Measurements from ENCODE around the gene FAM174C. TPM values are rescaled to one million over a fixed set of nuclear protein-coding genes. Genes with fewer than 3 reads are reported as not detected.

FAM174C gene
- total RNA-seq, 1 experiment from 2014 or later, result 77.1 TPM

GRCh38 chr19:1239420-1239795, 35.9 kb upstream of the FAM174C start:
- DNase-seq (ENCODE audit: low read depth, low spot score) (no peak), ATAC-seq (no peak)
- H3K36me3 ChIP-seq (ENCODE audit: control insufficient read depth in 1 of 2, insufficient read depth in 2 of 2, low read length in 2 of 2), result peaks cover 3 to 17% of the 10 kb centered on the region in 2 experiments; a peak in 2 of 4 replicates
- peak overlapping the region; percentile 98 for H3K4me2 ChIP-seq (ENCODE audit: low read length)
- peaks cover 39 to 59% of the 10 kb centered on the region in 2 experiments for H3K4me1 ChIP-seq (ENCODE audit: control insufficient read depth in 1 of 2, insufficient read depth in 2 of 2, low read length in 2 of 2)
- RAD21 ChIA-PET (ENCODE audit: low non-redundant PET in 1 of 2, low total read pairs in 2 of 2, uncharacterized antibody in 2 of 2, unreplicated experiment in 2 of 2), result no interaction called here
- H3K4me3 ChIP-seq (replicated peaks in 1 of 2; ENCODE audit: low read depth in 1 of 2, low read length in 2 of 2), result peak overlapping the region; percentile 63 to 89
- POLR2A ChIA-PET, result interaction anchor here (1.4 to 1.8 kb wide), 2 partner anchors 30 to 126 kb away, joined by 3 to 9 read pairs; partner anchors contain the start of gene CIRBP
- peaks cover 49% of the 10 kb centered on the region for H3K79me2 ChIP-seq (ENCODE audit: insufficient read depth, low read length)
- peaks cover 8% of the 10 kb centered on the region; the same call in 1 of the 2 replicates for H4K20me1 ChIP-seq (ENCODE audit: insufficient read depth)
- H3K9me3 ChIP-seq (ENCODE audit: control insufficient read depth in 1 of 2, insufficient read depth in 1 of 2, low read depth in 1 of 2, low read length in 2 of 2), result no peaks in the 10 kb centered on the region
- CTCF ChIA-PET, result interaction anchor here (1.1 kb wide), 1 partner anchor 126 kb away, joined by 3 read pairs; no protein-coding TSS in a partner anchor
- BruUV-seq (replicated peaks), result no TSS peak
- H3K9me2 ChIP-seq (ENCODE audit: insufficient read depth), result no peaks in the 10 kb centered on the region
- intact Hi-C loops (cut with micrococcal nuclease), result no loop called here
- peak overlapping the region; percentile 99 for H3K9ac ChIP-seq (ENCODE audit: low read length)
- no peak overlapping the region for H2AFZ ChIP-seq (ENCODE audit: low read depth, low read length, poor library complexity, severe bottlenecking)
- peak overlapping the region; percentile 94 for H3K27ac ChIP-seq (ENCODE audit: low read depth, low read length)
- no peak for TF ChIP-seq MAX (IDR thresholded peaks at IDR 0.05)
- no peak for TF ChIP-seq EZH2phosphoT487 (IDR thresholded peaks at IDR 0.05; ENCODE audit: borderline replicate concordance)
- no peak for TF ChIP-seq EZH2 (IDR thresholded peaks at IDR 0.05)
- no peak for TF ChIP-seq EGR1 (IDR thresholded peaks at IDR 0.05; ENCODE audit: low read depth)
- TF ChIP-seq, protein P1, sequence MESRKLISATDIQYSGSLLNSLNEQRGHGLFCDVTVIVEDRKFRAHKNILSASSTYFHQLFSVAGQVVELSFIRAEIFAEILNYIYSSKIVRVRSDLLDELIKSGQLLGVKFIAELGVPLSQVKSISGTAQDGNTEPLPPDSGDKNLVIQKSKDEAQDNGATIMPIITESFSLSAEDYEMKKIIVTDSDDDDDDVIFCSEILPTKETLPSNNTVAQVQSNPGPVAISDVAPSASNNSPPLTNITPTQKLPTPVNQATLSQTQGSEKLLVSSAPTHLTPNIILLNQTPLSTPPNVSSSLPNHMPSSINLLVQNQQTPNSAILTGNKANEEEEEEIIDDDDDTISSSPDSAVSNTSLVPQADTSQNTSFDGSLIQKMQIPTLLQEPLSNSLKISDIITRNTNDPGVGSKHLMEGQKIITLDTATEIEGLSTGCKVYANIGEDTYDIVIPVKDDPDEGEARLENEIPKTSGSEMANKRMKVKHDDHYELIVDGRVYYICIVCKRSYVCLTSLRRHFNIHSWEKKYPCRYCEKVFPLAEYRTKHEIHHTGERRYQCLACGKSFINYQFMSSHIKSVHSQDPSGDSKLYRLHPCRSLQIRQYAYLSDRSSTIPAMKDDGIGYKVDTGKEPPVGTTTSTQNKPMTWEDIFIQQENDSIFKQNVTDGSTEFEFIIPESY (IDR thresholded peaks at IDR 0.05; ENCODE audit: extremely low read depth, insufficient replicate concordance, low read length), result no peak
- no peak for TF ChIP-seq POLR2AphosphoS5 (IDR thresholded peaks at IDR 0.05; ENCODE audit: low read depth, low read length)
- TF ChIP-seq CBX3 (IDR thresholded peaks at IDR 0.05; ENCODE audit: low read depth), result no peak
- no peak for TF ChIP-seq CEBPB (IDR thresholded peaks at IDR 0.05; ENCODE audit: low read depth)
- TF ChIP-seq ZFX (IDR thresholded peaks at IDR 0.05), result no peak
- TF ChIP-seq ELF1 (IDR thresholded peaks at IDR 0.05; ENCODE audit: borderline replicate concordance, low read depth), result no peak
- no peak for TF ChIP-seq RAD21 (IDR thresholded peaks at IDR 0.05; ENCODE audit: low read depth)
- no peak for TF ChIP-seq FOSL1 (IDR thresholded peaks at IDR 0.05; ENCODE audit: low read depth)
- TF ChIP-seq TCF7L2 (IDR thresholded peaks at IDR 0.05; ENCODE audit: borderline replicate concordance, extremely low read depth, insufficient read depth, insufficient read length), result no peak
- TF ChIP-seq SIN3A (IDR thresholded peaks at IDR 0.05; ENCODE audit: low read depth), result no peak
- TF ChIP-seq POLR2A (IDR thresholded peaks at IDR 0.05; ENCODE audit: borderline replicate concordance, extremely low read depth, insufficient read depth, insufficient read length), result no peak
- TF ChIP-seq SP1 (IDR thresholded peaks at IDR 0.05; ENCODE audit: low read depth), result no peak
- no peaks in the 10 kb centered on the region for H3K27me3 ChIP-seq (ENCODE audit: insufficient read depth, low read length)
